ENCODE results near the gene ZBTB8A. TPM values are rescaled to one million over a fixed set of nuclear protein-coding genes. Genes with fewer than 3 reads are reported as not detected.
A peak's percentile ranks its signal among the peaks of the same experiment; 100 is the strongest.
"Not testable (repeated sequence)": the region's sequence is repeated elsewhere in the genome, so short reads cannot be mapped to it uniquely, and the experiment has no call there.

ZBTB8A gene
- total and polyA plus RNA-seq, 12 donors = 1.7 to 3.8 (median 3.0) TPM

- intact Hi-C loops (cut with DNase I) = loop anchor here in 2 of 10 donors (10.0 kb wide), 2 partner anchors 80 to 90 kb away; no protein-coding TSS in a partner anchor
These were observed 14.2 kb upstream of the ZBTB8A start for GRCh38 chr1:32525053-32525452.

DNA sequence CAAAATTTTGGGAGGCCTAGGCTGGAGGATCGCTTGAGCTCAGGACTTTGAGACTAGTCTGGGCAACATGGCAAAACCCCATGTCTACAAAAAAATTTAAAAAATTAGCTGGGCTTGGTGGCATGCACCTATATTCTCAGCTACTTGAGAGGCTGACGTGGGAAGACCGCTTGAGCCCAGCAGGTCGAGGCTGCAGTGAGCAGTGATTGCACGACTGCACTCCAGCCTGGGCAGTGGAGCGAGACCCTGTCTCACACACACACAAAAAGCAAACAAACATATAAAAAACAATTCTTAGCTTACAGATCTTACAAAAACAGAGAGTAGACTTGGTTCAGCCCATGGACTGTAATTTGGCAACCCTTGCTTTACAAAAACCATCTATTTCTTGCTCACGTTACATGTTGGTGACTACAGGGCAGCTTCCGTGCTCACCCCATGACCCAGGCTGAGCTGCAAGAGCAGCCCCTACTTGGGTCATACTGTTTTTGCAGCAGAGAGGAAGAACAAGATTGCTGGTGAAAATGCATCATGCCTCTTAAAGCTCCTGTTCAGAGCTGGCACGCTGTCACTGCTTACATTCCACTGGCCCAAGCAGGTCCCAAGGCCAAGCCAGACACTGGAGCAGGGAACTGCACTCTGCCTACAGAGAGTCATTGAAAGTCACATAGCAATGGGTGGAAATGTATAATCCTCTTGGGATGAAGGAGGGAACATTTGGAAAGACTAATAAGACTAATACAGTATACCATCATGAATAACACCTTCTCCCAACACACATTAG, 13.4 kb upstream of the ZBTB8A start:
- Histone ChIP-seq H3K4me1 (peaks cover 0 to 3% (median 0%) of the 10 kb centered on the region in 9 donors), H3K9me3 (no peaks in the 10 kb centered on the region), H3K36me3 (no peaks in the 10 kb centered on the region), H3K4me3 (no peak overlapping the region), H3K27me3 (no peaks in the 10 kb centered on the region), H3K27ac (no peak overlapping the region)
- DNase-seq = no peak
- intact Hi-C loops (cut with DNase I) = loop anchor here in 2 of 10 donors (10.0 kb wide), 2 partner anchors 79 to 89 kb away; no protein-coding TSS in a partner anchor
- peak in 1 of 8 donors; percentile 41 for ATAC-seq
- WGBS, 2 donors = 93% methylated on average over 9 of the region's 9 CpGs
- TF ChIP-seq, protein P1, sequence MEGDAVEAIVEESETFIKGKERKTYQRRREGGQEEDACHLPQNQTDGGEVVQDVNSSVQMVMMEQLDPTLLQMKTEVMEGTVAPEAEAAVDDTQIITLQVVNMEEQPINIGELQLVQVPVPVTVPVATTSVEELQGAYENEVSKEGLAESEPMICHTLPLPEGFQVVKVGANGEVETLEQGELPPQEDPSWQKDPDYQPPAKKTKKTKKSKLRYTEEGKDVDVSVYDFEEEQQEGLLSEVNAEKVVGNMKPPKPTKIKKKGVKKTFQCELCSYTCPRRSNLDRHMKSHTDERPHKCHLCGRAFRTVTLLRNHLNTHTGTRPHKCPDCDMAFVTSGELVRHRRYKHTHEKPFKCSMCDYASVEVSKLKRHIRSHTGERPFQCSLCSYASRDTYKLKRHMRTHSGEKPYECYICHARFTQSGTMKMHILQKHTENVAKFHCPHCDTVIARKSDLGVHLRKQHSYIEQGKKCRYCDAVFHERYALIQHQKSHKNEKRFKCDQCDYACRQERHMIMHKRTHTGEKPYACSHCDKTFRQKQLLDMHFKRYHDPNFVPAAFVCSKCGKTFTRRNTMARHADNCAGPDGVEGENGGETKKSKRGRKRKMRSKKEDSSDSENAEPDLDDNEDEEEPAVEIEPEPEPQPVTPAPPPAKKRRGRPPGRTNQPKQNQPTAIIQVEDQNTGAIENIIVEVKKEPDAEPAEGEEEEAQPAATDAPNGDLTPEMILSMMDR (IDR thresholded peaks at IDR 0.05) = no peak

More at GRCh38 chr1:32525053-32525452, 14.2 kb upstream of the ZBTB8A start:
- H3K27me3 ChIP-seq = no peaks in the 10 kb centered on the region
- no peak overlapping the region for H3K27ac ChIP-seq
- H3K9me3 ChIP-seq = no peaks in the 10 kb centered on the region
- ATAC-seq (no peak), DNase-seq (no peak)
- H3K4me3 ChIP-seq = no peak overlapping the region
- H3K36me3 ChIP-seq = no peaks in the 10 kb centered on the region
- TF ChIP-seq, protein P1 (IDR thresholded peaks at IDR 0.05) = no peak
- peaks cover 0 to 9% (median 0%) of the 10 kb centered on the region in 9 donors for H3K4me1 ChIP-seq
- 90 to 91% methylated on average over 3 of the region's 3 CpGs for WGBS, 2 donors

DNA sequence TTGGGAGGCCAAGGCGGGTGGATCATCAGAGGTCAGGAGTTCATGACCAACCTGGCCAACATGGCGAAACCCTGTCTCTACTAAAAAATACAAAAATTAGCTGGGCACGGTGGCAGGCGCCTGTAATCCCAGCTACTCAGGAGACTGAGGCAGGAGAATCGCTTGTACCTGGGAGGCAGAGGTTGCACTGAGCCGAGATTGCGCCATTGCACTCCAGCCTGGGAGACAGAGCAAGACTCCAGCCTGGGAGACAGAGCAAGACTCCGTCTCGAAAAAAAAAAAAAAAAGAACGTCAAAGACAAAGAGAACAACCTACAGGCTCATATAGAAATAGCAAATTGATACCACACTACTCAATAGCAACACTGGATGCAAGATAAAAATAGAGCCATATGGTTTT, 10.7 kb upstream of the ZBTB8A start:
- not testable (repeated sequence) for H3K4me1 ChIP-seq, DNase-seq, H3K27me3 ChIP-seq, ATAC-seq, H3K36me3 ChIP-seq, H3K4me3 ChIP-seq, H3K9me3 ChIP-seq, H3K27ac ChIP-seq
- WGBS, 2 donors = 87 to 89% methylated on average over 10 of the region's 10 CpGs
- intact Hi-C loops (cut with DNase I) = loop anchor here in 2 of 10 donors (10.0 kb wide), 2 partner anchors 76 to 86 kb away; no protein-coding TSS in a partner anchor

GRCh38 chr1:32533792-32534327, 5.4 kb upstream of the ZBTB8A start:
- peaks cover 0 to 4% (median 0%) of the 10 kb centered on the region in 9 donors for H3K4me1 ChIP-seq
- intact Hi-C loops (cut with DNase I) = no loop called here
- ATAC-seq = no peak
- H3K27ac ChIP-seq = no peak overlapping the region
- 69 to 79% methylated on average over 4 of the region's 4 CpGs for WGBS, 2 donors
- H3K9me3 ChIP-seq = peaks cover 0 to 7% (median 0%) of the 10 kb centered on the region in 11 donors
- TF ChIP-seq, protein P1 (IDR thresholded peaks at IDR 0.05) = no peak
- peaks cover 0 to 13% (median 0%) of the 10 kb centered on the region in 7 donors for H3K27me3 ChIP-seq
- H3K4me3 ChIP-seq = no peak overlapping the region
- no peaks in the 10 kb centered on the region for H3K36me3 ChIP-seq
- no peak for DNase-seq
